ENCODE measurements around the gene AK1. TPM values are rescaled to one million over a fixed set of nuclear protein-coding genes. Genes with fewer than 3 reads are reported as not detected.
A peak's percentile ranks its signal among the peaks of the same experiment; 100 is the strongest.

AK1 gene
- total RNA-seq, 1 experiment from 2014 or later: 31.6 TPM

DNA sequence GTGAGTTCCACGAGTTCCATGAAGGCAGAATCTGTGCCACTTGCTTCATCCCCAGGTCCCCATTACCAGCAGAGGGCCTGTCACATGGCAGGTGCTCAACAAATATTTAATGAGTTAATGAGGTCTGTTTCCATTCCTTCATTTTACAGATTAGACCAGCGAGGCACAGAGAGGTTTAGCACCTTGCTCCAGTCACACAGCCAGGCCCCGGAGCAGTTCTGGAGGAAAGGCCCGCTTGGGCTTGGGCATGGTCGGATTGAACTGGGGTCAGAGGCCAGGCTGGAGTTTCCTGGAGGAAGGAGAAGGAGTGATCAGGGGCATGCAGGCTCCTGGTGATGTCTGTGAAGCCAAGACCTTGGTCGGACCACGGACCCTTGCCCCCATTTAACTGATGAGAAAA, 43.3 kb upstream of the AK1 start:
- Histone ChIP-seq H3K79me2 (ENCODE audit: insufficient read depth, low read length) (no peaks in the 10 kb centered on the region), H2BK120ac (ENCODE audit: low read depth, low read length, poor library complexity, severe bottlenecking) (no peak overlapping the region), H3K79me1 (ENCODE audit: insufficient read depth, low read depth, low read length, poor library complexity, severe bottlenecking) (no peaks in the 10 kb centered on the region), H3K23me2 (ENCODE audit: insufficient read length, low read depth, low read length, poor library complexity, severe bottlenecking) (peaks cover 5% of the 10 kb centered on the region), H3K56ac (ENCODE audit: insufficient read length, low read depth, low read length) (no peak overlapping the region), H3K23ac (ENCODE audit: insufficient read length, low read depth, low read length) (no peak overlapping the region), H4K8ac (replicated peaks; ENCODE audit: insufficient read length, low read depth, low read length) (no peak overlapping the region), H4K5ac (ENCODE audit: insufficient read length, low read depth, low read length) (no peak overlapping the region), H2AFZ (ENCODE audit: low read length) (no peak overlapping the region), H3K9ac (ENCODE audit: extremely low read depth, insufficient read length, low read length) (no peak overlapping the region), H3K4me2 (ENCODE audit: insufficient read depth, insufficient read length, low read length) (no peak overlapping the region), H3K4ac (ENCODE audit: low read depth, low read length) (no peak overlapping the region), H2BK20ac (ENCODE audit: low read depth, low read length, poor library complexity, severe bottlenecking) (no peak overlapping the region), H2AK5ac (ENCODE audit: insufficient read length, low read length) (no peak overlapping the region), H2BK15ac (ENCODE audit: low read depth, low read length) (no peak overlapping the region), H3T11ph (ENCODE audit: low read length) (no peak overlapping the region), H3K27ac (ENCODE audit: insufficient read length, low read depth, low read length) (no peak overlapping the region), H4K20me1 (ENCODE audit: control insufficient read depth, insufficient read depth, insufficient read length) (peaks cover 2% of the 10 kb centered on the region), H3K18ac (ENCODE audit: insufficient read length, low read depth, low read length) (no peak overlapping the region), H3K27me3 (ENCODE audit: insufficient read depth, low read length) (peaks cover 2% of the 10 kb centered on the region; the same call in 1 of the 2 replicates), H3K14ac (ENCODE audit: insufficient read depth, low read length) (no peak overlapping the region), H2BK5ac (ENCODE audit: insufficient read length, low read length) (no peak overlapping the region), H2BK12ac (ENCODE audit: insufficient read length, low read depth, low read length) (no peak overlapping the region), H3K9me3 (ENCODE audit: control insufficient read depth, low read depth, low read length) (no peaks in the 10 kb centered on the region), H4K91ac (ENCODE audit: insufficient read length, low read depth, low read length) (no peak overlapping the region), H3K4me1 (ENCODE audit: insufficient read depth, low read length) (peaks cover 2% of the 10 kb centered on the region; the same call in 1 of the 2 replicates)
- Mint-ChIP-seq H3K4me3 (peak overlapping the region in 1 of 2 experiments; percentile 20; a peak in 1 of 5 replicates), H3K27me3 (ENCODE audit: low read depth) (peaks cover 25% of the 10 kb centered on the region), H3K9me3 (no peaks in the 10 kb centered on the region; a peak in 1 of 5 replicates), H3K27ac (no peak overlapping the region), H3K4me1 (peaks cover 15 to 16% of the 10 kb centered on the region in 2 experiments), H3K36me3 (ENCODE audit: insufficient read depth in 1 of 3, low read depth in 3 of 3) (peaks cover 2 to 6% (median 6%) of the 10 kb centered on the region in 3 experiments; a peak in 6 of 7 replicates)
- DNase-seq: no peak
- WGBS (ENCODE audit: extremely low coverage, insufficient read length, low lambda C conversion rate): no CpG with 5 or more reads among the region's 7 CpGs
- no peak for TF ChIP-seq CTCF (conservative IDR thresholded peaks at IDR 0.05)

Data from H9 (cell line).